NB4 (cell line): ENCODE results near the gene MEI1.

ENCODE experiments used
- POLR2A ChIP-seq: IDR thresholded peaks from 2 replicates; pipeline ENCODE4 v1.6.1; 2011; ENCODE audit warnings: mild to moderate bottlenecking; ENCODE audit not compliant: insufficient read length; ENCODE audit errors: extremely low read depth
- TF ChIP-seq, protein P1 (sequence below): IDR thresholded peaks from one replicate; pipeline ENCODE4 v1.5.1; 2012; ENCODE audit warnings: low read depth, low read length
- TF ChIP-seq, protein P2 (sequence below): IDR thresholded peaks from 2 replicates; pipeline ENCODE4 v1.6.1; 2011; ENCODE audit warnings: low read depth, low read length

DNA sequence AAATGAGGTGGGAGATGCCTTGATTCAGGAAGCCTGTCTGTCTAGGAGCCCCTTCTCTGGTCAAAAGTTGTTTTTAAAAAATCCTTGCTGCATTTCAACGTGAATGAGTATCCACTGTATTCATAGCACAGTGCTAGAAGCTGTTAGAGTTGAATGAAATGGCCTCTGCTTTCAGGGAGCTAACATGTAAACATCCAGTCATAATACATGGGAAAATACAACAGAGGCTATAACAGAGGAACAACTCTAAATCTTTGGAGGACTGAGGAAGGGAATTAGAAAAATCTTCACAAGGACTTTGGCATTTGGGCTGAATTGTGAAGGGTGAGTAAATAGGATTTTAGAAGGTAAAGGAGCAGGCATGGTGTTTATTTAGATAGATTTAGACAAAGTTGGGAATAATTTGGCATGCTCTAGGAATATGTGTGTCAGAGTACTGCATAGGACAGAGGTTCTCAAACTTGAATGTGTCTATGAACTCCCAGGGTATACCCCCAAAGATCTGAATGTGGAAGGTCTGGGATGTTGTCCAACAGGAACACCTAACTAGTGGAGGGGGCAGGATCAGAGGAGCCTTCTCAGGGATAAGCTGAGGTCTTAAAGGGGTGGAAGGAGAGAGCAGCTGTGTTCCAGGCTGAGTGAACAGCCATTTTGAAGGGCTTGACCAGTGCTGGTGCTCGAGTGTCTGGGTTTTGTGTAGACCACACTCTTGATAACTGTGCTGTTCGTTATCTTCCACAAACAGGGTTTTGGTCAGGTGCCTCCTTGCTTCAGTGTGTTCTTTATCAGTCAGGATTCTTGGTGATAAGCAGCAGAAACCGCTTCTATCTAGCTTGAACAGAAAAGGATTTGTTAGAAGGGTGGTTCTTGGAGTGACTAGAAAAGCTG lies 146.3 kb downstream of the MEI1 start:
- TF ChIP-seq POLR2A, result no peak
- TF ChIP-seq, protein P1, sequence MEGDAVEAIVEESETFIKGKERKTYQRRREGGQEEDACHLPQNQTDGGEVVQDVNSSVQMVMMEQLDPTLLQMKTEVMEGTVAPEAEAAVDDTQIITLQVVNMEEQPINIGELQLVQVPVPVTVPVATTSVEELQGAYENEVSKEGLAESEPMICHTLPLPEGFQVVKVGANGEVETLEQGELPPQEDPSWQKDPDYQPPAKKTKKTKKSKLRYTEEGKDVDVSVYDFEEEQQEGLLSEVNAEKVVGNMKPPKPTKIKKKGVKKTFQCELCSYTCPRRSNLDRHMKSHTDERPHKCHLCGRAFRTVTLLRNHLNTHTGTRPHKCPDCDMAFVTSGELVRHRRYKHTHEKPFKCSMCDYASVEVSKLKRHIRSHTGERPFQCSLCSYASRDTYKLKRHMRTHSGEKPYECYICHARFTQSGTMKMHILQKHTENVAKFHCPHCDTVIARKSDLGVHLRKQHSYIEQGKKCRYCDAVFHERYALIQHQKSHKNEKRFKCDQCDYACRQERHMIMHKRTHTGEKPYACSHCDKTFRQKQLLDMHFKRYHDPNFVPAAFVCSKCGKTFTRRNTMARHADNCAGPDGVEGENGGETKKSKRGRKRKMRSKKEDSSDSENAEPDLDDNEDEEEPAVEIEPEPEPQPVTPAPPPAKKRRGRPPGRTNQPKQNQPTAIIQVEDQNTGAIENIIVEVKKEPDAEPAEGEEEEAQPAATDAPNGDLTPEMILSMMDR, result no peak
- TF ChIP-seq, protein P2, sequence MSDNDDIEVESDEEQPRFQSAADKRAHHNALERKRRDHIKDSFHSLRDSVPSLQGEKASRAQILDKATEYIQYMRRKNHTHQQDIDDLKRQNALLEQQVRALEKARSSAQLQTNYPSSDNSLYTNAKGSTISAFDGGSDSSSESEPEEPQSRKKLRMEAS, result no peak
